HG02970 (cell line): ENCODE data around the gene BCAT1.
"Not testable (repeated sequence)": the region's sequence is repeated elsewhere in the genome, so short reads cannot be mapped to it uniquely, and the experiment has no call there.

ENCODE experiments used
- ATAC-seq: cut with Tn5 transposase; IDR thresholded peaks from one replicate; pipeline ENCODE4 v1.9.1; 2021; ENCODE audit warnings: mild to moderate bottlenecking, moderate library complexity, moderate number of reproducible peaks; ENCODE audit not compliant: unreplicated experiment, low FRiP score

The BCAT1 gene

GRCh38 chr12:24929953-24930352 is 18.9 kb downstream of the BCAT1 start:
- no peak for ATAC-seq

DNA sequence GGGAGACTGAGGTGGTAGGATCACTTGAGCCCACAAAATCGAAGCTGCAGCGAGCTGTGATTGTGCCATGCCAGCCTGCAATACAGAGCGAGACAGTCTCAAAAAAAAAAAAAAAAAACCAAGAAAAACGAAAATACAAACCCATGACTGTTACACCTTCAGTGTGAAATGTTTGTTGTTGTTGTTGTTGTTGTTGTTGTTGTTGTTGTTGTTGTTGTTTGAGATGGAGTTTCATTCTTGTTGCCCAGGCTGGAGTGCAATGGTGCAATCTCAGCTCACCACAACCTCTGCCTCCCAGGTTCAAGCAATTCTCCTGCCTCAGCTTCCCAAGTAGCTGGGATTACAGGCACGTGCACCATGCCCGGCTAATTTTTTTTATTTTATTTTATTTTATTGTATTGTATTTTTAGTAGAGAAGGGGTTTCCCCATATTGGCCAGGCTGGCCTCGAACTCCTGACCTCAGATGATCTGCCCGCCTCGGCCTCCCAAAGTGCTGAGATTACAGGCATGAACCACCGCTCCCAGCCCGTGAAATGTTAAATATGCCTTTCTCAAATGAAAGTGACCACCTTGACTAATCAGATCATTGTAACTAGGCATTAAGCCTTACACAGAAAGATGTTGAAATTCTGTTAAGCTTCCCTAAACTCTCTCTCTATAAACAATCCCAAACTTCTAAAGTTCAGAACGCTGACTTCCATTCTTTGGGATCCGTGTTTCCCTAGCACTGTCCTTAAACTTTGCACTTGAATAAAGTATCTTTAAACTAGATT is 20.2 kb downstream of the BCAT1 start:
- ATAC-seq, result not testable (repeated sequence)

- no peak for ATAC-seq
Observed at GRCh38 chr12:24928131-24928530, 20.8 kb downstream of the BCAT1 start.

DNA sequence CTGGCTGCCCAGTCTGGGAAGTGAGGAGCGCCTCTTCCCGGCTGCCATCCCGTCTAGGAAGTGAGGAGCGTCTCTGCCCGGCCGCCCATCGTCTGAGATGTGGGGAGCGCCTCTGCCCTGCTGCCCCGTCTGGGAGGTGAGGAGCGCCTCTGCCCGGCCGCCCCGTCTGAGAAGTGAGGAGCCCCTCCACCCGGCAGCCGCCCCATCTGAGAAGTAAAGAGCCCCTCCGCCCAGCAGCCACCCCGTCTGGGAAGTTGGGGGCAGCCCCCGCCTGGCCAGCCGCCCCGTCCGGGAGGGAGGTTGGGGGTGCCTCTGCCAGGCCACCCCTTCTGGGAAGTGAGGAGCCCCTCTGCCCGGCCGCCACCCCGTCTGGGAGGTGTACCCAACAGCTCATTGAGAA is 22.8 kb downstream of the BCAT1 start:
- ATAC-seq, result not testable (repeated sequence)

- ATAC-seq, result no peak
Observed at GRCh38 chr12:24922090-24922489, 26.8 kb downstream of the BCAT1 start.

- no peak for ATAC-seq
Observed at GRCh38 chr12:24921251-24922038, 27.5 kb downstream of the BCAT1 start.

DNA sequence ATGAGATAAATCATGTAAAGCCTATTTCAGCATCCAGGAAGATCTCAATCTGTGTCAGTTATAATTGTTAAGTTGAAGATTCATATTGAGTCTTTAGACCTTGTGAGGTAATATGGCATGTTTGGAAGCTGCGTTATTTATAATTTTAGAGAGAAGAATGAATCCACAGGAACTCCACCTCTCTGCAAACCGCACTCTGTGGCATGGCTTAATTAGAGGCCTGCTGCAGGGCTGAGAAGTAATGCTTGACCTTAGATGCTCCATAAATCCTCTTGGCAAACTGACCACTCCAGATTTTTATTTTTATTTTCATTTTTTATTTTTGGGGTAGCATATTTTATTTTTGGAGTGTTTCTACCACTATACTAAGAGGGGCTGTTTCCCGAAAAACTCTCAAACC is 28.8 kb downstream of the BCAT1 start:
- ATAC-seq, result no peak

DNA sequence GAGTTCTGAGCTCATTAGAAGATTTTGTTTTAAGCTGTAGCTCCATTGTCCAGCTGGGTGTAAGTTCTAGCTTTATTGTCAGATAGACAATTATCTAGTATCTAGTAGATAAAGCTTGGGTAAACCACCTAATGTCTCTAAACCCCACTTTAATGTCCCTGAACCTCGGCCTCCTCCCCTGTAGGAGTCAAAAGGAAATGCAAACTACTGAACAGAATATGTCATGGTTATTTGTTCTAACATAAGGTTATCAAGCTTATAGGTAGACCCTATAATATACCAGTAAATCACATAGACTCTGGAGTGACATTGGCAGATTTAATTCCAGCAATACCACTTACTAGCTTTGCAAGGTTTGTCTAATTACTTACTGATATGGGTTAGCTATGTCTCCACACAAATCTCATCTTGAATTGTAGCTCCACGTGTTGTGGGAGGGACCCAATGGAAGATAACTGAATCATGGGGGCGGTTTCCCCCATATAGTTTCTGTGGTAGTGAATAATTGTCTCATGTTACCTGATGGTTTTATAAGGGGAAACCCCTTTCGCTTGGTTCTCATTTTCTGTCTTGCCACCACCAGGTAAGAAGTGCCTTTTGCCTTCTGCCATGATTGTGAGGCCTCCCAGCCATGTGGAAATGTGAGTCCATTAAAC is 29.4 kb downstream of the BCAT1 start:
- ATAC-seq, result no peak

DNA sequence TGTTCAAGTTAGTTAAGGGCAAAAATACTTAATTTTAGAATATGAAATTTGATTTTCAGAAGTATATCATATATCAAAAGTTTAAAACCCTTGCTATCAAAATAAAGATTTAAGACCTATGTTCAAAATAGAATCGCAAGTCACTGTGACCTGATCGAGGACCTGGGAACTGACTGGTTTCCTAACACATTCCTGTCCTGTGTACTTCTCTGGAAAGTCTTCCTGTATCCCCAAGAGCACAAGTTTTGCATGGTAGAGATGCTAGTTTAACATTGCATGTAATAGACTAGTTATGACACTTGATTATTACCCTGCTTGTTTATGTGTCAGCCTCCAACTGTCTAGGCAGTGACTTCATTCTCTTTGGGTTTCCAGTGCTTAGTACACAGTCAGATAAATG is 30.3 kb downstream of the BCAT1 start:
- no peak for ATAC-seq

GRCh38 chr12:24915501-24915900 is 33.4 kb downstream of the BCAT1 start:
- ATAC-seq, result no peak

GRCh38 chr12:24913953-24914352 is 34.9 kb downstream of the BCAT1 start:
- no peak for ATAC-seq

DNA sequence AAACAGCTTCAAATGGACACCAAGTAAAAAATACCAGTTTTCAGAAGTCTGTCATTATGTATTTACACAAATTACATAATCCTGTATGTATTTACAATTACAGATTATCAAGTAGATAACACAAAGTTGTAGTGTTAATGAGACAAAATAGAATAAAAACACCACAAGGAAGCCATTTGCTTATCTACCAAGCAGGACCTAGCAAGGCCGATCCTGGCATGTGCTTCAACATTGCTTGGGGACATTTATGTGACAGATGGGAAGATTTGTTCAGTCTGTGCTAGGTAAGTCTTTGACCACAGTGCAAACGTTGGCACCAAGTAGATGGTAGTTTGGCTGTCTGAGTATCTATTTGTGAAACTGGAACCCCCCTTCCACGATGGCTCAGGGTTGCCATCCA is 35.8 kb downstream of the BCAT1 start:
- no peak for ATAC-seq

GRCh38 chr12:24911271-24911791 is 37.6 kb downstream of the BCAT1 start:
- ATAC-seq, result no peak

DNA sequence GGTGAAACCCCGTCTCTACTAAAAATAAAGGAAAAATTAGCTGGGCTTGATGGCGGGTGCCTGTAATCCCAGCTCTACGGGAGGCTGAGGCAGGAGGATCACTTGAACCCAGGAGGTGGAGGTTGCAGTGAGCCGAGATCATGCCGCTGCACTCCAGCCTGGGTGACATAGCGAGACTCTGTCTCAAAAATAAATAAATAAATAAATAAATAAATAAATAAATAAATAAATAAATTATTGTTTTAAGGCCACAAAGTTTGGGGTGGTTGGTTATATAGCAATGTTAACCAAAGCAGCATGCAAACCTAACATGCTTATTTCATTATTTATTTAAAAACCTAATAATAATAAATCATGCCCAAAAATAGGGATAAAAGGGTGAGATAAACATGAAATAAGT is 38.7 kb downstream of the BCAT1 start:
- ATAC-seq, result not testable (repeated sequence)

DNA sequence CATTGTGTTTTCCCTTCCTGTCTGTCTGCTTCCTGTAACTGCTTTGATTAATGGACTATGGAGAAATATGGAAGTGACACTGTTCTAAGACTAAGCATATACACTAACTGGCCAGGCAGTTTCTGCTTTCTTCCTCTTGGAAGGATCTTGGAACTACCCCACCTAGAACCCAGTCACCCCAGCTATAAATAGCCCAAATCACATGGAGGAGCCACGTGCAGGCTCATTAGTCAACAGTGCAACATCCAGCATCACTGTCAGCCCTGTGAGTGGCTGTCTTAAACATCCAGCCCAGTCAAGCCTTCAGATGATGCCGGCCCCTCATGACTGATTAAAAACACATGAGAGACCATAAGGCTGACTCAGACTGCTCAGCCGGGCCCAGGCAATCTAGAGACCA is 39.2 kb downstream of the BCAT1 start:
- no peak for ATAC-seq

DNA sequence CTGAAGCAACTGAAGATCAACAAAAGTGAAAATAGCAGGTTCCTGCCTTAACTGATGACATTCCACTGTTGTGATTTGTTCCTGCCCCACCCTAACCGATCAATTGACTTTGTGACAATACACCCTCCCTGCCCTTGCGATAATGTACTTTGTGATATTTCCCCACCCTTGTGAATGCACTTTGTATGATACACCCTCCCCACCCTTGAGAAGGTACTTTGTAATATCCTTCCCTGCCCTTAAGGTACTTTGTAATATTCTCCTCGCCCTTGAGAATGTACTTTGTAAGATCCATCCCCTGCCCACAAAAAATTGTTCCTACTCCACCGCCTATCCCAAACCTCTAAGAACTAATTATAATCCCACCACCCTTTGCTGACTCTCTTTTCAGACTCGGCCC is 41.4 kb downstream of the BCAT1 start:
- no peak for ATAC-seq

GRCh38 chr12:24906141-24906540 is 42.8 kb downstream of the BCAT1 start:
- no peak for ATAC-seq

DNA sequence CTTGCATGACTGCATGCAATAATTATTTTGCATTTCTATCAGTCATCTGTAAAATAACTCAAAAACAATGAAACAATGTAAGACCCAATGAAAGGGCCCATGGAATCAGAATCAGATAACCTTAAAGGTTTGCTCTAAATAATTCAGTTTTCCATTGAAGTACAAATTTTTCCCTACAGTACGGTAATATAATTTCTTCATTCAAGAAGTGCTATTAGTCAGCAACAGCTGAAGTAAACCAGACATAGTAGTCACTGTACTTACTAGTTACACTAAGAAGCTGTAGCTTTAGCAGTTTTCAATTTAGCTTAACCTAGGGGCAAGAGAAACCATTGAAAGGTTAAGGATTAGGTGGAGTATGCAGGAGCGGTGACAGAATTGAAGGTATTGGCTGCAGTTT is 43.5 kb downstream of the BCAT1 start:
- ATAC-seq, result no peak

DNA sequence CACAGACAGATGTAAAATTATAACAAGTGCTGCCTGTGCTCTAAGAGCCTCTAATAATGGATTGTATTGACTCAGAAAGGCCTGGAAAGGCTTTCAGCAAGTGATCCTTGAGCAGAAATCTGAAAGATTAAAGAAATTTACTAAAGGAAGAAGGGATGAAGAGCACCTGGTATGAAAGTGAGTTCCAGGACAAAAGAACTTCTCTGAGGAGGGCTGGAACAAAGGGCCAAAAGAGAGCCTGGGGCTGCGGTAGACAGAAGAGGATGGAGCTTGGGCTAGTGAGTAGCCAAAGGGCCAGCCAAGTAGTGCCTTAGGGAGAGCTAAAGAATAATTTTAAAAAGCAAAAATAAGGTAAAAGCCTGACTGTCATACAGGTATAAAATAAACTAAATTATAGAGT is 44.0 kb downstream of the BCAT1 start:
- ATAC-seq, result no peak

DNA sequence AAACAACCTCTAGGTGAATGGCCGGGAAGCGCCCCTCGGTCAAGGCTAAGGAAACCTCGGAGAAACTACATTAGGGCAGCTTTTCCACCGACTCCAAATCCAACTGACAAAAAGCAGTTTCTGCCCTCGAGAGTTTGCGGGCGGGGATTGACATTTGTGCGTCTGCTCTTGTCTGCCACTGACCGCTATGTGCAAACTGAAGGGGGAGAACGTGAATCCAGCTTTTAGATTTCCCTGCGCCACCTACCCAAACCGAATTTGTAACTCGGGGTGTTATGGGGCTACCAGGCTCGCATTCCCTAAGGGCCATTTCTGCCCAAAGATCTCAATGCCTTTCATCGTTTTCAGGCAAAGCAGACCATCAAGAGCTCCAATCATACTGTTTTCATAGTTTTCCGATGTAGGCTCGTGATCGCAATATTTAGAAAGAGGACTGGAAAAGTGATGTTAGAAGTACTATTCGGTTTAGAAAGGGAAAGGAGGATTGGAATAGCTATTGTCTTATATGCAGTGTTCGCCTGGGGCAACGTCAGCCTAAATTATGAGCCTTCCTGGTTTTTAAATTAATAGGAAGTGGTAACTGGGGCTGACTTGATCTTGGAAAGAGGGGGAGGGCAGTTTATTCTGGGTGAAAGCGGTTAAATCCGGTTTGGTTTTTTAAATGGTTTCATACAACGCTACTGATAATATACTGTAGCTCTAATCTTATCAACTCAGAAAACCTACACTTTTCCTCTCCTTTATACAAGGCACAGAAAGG is 45.4 kb downstream of the BCAT1 start:
- no peak for ATAC-seq
